ENCODE results near the gene ATP6V0D1.

The ATP6V0D1 gene

DNA sequence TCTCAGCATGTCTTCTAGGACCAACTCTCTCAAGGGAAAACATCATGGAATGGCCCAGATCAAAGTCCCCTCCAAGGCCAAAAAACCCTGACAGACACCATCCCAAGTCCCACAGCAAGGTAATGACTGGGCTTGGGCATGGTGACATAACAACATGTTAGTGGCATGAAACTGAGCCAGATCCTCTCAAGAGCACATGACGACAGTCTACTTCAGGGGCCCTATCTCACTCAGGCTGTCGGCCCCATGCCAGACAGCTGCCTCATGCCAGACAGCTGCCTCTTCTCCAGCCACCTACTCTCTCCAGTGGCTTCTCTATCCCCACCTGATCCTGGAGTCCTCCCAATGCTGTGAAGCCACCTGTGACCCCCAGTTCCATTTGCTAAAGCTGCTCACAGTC is 31.6 kb downstream of the ATP6V0D1 start:
- H3K36me3 ChIP-seq (ENCODE audit: insufficient read depth, low read length): peaks cover 37% of the 10 kb centered on the region

DNA sequence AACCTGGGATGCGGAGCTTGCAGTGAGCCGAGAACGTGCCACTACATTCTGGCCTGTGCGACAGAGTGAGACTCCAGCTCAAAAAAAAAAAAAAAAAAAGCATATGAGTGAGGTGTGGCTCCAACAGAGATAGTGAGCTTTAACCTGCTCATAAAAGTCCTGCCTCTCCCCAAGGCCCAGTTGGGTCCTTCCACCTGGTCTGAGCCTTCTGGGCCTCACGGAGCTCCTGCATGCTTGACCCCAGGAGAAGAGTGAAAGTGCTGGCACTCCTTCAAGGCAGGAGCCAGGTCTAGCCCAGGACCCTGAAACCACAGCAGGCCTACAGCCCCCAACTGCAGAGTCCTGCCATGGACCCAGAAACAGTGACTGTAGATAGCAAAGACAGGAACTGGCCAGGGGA is 32.4 kb downstream of the ATP6V0D1 start:
- H3K4me1 ChIP-seq (ENCODE audit: control insufficient read depth, insufficient read depth, low read length): peaks cover 33% of the 10 kb centered on the region
- H3K36me3 ChIP-seq (ENCODE audit: insufficient read depth, low read length): peaks cover 42% of the 10 kb centered on the region
- no peaks in the 10 kb centered on the region for H3K9me3 ChIP-seq (replicated peaks; ENCODE audit: low read length)
- H3K4me2 ChIP-seq (ENCODE audit: low read length): no peak overlapping the region
- H3K9ac ChIP-seq (ENCODE audit: low read depth, low read length): no peak overlapping the region
- H3K4me3 ChIP-seq (ENCODE audit: low read length): no peak overlapping the region
- no peaks in the 10 kb centered on the region for H3K27me3 ChIP-seq (ENCODE audit: control insufficient read depth, insufficient read depth, low read length)

More for the DNA sequence above, 31.6 kb downstream of the ATP6V0D1 start:
- Histone ChIP-seq H3K4me3 (ENCODE audit: low read length) (no peak overlapping the region), H3K9ac (ENCODE audit: low read depth, low read length) (no peak overlapping the region), H3K4me2 (ENCODE audit: low read length) (no peak overlapping the region), H3K9me3 (replicated peaks; ENCODE audit: low read length) (no peaks in the 10 kb centered on the region), H3K27me3 (ENCODE audit: control insufficient read depth, insufficient read depth, low read length) (no peaks in the 10 kb centered on the region), H3K4me1 (ENCODE audit: control insufficient read depth, insufficient read depth, low read length) (peaks cover 30% of the 10 kb centered on the region)

DNA sequence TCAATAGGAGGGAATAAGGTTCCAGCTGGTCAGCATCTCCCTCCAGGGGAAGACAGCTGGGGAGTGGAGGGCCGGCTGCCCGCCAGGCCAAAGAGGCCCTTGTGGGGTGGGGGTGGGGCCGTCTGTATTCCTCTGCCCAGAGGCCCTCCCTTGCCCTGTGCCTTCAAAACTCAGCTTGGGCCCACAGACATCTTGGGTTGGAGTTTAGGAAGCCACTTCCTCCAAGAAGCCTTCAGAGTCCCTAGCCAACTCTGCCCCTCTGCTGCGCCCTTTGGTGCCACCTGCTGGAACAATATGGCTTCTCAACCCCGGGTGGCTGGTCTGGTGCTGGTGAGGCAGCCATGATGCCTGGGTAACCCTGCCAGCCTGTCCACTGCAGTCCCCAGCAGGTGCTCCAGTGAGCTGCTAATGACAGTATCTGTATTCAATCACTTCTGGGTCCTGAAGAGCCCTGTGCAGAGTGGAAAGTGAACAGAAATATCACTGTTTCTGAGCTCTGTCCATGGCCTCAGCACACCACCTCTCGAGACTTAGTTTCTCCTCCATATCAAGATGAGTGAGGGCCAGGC is 33.4 kb downstream of the ATP6V0D1 start:
- Histone ChIP-seq H3K9me3 (replicated peaks; ENCODE audit: low read length) (no peaks in the 10 kb centered on the region), H3K4me3 (ENCODE audit: low read length) (no peak overlapping the region), H3K36me3 (ENCODE audit: insufficient read depth, low read length) (peaks cover 39% of the 10 kb centered on the region), H3K9ac (ENCODE audit: low read depth, low read length) (peak overlapping the region; percentile 34), H3K4me1 (ENCODE audit: control insufficient read depth, insufficient read depth, low read length) (peaks cover 33% of the 10 kb centered on the region), H3K4me2 (ENCODE audit: low read length) (no peak overlapping the region), H3K27me3 (ENCODE audit: control insufficient read depth, insufficient read depth, low read length) (no peaks in the 10 kb centered on the region)

DNA sequence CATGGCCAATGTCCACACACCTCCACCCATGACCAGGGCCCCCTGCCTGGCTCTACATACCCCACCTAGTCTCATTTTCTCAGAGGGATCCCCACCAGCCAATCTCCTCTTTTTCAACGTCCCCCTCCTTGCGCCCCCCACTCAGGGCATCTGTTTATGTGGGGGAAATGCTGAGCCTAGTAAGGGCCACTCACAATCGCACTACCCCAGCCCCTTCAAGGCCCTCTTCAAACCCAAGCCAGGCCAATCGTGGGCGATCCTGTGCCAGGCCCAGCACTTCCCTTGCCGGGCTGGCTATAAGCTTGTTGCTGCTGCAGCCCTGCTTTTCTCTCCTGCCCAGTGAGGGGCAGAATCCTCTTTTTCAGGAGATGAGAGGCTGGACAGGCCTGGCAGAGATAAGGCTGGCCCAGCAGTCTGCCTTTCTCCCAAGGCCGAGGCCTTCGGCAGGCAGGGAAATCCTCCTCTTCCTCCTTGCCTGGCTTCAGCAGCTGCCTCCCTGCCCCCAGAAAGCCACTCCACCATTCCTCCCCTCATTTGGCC is 33.9 kb downstream of the ATP6V0D1 start:
- Histone ChIP-seq H3K4me3 (ENCODE audit: low read length) (no peak overlapping the region), H3K9ac (ENCODE audit: low read depth, low read length) (peak overlapping the region; percentile 34), H3K4me1 (ENCODE audit: control insufficient read depth, insufficient read depth, low read length) (peaks cover 33% of the 10 kb centered on the region), H3K27me3 (ENCODE audit: control insufficient read depth, insufficient read depth, low read length) (no peaks in the 10 kb centered on the region), H3K36me3 (ENCODE audit: insufficient read depth, low read length) (peaks cover 34% of the 10 kb centered on the region), H3K4me2 (ENCODE audit: low read length) (no peak overlapping the region), H3K9me3 (replicated peaks; ENCODE audit: low read length) (no peaks in the 10 kb centered on the region)

DNA sequence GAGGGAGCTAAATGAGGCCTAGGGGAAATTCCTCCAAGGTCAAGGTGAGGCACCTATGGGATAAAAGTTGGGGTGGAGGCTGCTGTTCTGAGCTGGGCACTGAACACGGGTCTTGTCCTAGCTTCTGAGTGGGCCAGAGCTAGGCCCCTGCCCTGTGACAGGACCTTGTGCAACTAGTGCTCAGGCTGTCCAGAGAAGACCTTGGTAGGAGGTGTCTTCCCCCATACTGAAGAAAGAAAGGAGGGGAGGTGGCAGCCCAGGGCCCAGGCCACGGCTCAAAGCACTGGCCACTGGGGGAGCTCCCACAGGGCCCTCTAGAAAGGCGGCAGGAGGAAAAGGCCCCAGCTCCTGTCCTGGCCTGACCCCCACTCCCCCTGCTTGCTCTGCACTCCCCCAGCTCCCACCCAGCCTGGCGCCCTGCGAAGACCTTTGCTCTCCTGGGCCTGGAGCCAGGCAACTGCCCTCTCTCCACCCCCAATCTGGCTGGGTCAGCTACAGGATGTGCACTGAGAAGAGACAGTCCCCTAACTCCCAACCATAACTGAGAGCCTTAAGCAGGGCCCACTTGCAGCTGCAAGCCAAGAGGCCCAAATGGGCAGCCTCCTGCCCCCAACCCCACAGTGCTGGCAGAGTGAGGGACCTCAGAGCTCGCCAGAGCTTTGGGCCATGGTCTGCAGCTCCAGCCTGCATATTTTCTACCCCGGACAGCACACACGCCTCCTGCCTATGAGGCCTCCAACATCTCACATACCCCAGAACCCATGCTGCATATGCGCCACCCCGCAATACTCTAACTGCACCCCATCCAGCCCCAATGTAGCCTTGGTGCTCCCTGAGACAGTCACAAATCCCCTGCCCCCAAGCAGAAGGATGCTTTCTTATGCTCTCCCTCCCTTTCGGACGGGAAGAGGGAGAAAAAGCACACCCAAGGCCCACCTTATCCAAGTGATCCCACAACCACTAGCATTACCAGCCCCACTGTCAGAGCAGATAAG is 34.7 kb downstream of the ATP6V0D1 start:
- no peaks in the 10 kb centered on the region for H3K9me3 ChIP-seq (replicated peaks; ENCODE audit: low read length)
- no peak overlapping the region for H3K4me2 ChIP-seq (ENCODE audit: low read length)
- H3K27me3 ChIP-seq (ENCODE audit: control insufficient read depth, insufficient read depth, low read length): no peaks in the 10 kb centered on the region
- H3K36me3 ChIP-seq (ENCODE audit: insufficient read depth, low read length): peaks cover 28% of the 10 kb centered on the region
- H3K4me3 ChIP-seq (ENCODE audit: low read length): no peak overlapping the region
- H3K9ac ChIP-seq (ENCODE audit: low read depth, low read length): peak overlapping the region; percentile 14
- H3K4me1 ChIP-seq (ENCODE audit: control insufficient read depth, insufficient read depth, low read length): peaks cover 33% of the 10 kb centered on the region

DNA sequence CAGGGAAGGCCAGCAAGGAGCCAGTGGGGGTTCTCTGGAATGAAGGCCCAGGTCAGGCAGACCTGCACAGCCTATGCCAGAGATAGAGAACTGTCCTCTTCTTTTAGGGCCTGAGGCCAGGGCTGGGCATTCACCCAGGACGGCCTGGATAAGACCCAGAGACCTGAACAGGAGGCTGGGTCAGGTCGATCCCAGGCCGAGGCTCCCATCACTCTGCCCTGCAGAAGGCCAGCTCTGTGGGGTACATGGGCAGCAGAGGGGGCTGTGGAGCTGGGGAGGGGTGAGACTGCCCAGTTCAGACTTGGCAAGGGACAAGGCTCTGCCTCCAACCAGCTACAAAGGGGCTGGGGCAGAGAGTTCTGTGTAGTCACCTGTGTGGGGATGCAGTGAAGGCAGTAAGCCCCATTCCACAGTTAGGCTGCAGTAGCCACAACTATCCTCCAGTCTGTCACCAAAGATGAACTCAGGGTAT is 35.5 kb downstream of the ATP6V0D1 start:
- Histone ChIP-seq H3K27me3 (ENCODE audit: control insufficient read depth, insufficient read depth, low read length) (no peaks in the 10 kb centered on the region), H3K9me3 (replicated peaks; ENCODE audit: low read length) (no peaks in the 10 kb centered on the region), H3K4me3 (ENCODE audit: low read length) (no peak overlapping the region), H3K9ac (ENCODE audit: low read depth, low read length) (no peak overlapping the region), H3K4me2 (ENCODE audit: low read length) (no peak overlapping the region), H3K4me1 (ENCODE audit: control insufficient read depth, insufficient read depth, low read length) (peaks cover 33% of the 10 kb centered on the region), H3K36me3 (ENCODE audit: insufficient read depth, low read length) (peaks cover 35% of the 10 kb centered on the region)

DNA sequence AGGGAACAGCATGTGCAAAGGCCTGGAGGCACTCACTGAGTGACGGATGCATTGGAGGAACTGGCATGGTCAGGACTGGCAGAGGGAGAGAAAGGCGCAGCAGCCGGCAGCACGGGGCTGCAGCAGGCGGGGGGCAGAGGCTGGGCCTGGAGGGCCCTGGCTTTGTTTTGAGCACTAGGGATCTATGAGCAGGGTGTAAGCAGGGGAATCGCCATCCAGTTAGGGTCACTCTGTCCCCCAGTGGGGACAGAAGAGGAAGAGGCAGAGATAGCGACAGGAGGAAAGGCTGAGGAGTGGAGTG is 35.9 kb downstream of the ATP6V0D1 start:
- H3K4me2 ChIP-seq (ENCODE audit: low read length): no peak overlapping the region
- peaks cover 39% of the 10 kb centered on the region for H3K36me3 ChIP-seq (ENCODE audit: insufficient read depth, low read length)
- no peaks in the 10 kb centered on the region for H3K9me3 ChIP-seq (replicated peaks; ENCODE audit: low read length)
- H3K27me3 ChIP-seq (ENCODE audit: control insufficient read depth, insufficient read depth, low read length): no peaks in the 10 kb centered on the region
- H3K4me3 ChIP-seq (ENCODE audit: low read length): no peak overlapping the region
- H3K9ac ChIP-seq (ENCODE audit: low read depth, low read length): no peak overlapping the region
- peaks cover 33% of the 10 kb centered on the region for H3K4me1 ChIP-seq (ENCODE audit: control insufficient read depth, insufficient read depth, low read length)

DNA sequence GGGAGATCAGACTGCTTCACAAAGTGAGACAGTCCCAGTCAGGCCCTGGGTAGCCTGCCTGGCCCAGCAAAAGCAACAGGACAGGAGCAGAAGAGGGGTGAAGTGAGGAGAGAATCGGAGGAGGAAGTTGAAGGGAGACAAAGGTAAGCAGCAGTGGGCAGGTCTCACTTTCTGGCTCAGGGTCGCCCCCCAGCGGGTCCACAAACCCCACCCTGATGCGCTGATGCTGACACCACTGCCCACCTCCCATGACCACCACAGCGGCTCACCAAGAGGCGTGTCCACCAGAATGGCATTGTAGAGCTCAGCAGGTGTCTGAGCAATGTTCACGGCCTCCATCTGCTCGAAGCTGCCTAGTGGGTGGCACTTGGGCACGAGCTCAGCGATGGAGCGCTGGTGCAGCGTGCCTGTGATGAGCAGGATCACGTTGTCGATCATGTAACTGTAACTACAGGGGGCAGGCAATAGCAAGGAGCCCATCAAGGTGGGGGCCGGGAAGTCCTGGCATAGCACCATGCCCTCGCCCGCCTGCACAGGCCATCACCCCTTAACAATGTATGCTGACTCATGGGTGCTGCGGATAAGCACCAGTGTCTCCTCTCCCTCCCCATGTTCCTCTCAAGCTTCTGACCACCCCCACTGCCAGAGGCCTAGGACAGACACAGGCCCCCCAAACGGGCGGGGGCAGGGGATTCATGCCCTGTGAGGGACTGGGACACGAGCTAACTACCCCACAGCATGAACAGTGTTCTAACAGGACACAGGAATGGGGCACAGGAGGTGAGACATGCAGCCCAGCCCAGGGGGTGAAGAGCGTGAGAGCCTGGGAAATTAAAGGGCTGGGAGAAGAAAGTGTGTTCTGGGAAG is 36.5 kb downstream of the ATP6V0D1 start:
- peaks cover 39% of the 10 kb centered on the region for H3K36me3 ChIP-seq (ENCODE audit: insufficient read depth, low read length)
- H3K9ac ChIP-seq (ENCODE audit: low read depth, low read length): no peak overlapping the region
- H3K4me1 ChIP-seq (ENCODE audit: control insufficient read depth, insufficient read depth, low read length): peaks cover 33% of the 10 kb centered on the region
- H3K4me2 ChIP-seq (ENCODE audit: low read length): no peak overlapping the region
- H3K27me3 ChIP-seq (ENCODE audit: control insufficient read depth, insufficient read depth, low read length): no peaks in the 10 kb centered on the region
- no peak overlapping the region for H3K4me3 ChIP-seq (ENCODE audit: low read length)
- no peaks in the 10 kb centered on the region for H3K9me3 ChIP-seq (replicated peaks; ENCODE audit: low read length)

DNA sequence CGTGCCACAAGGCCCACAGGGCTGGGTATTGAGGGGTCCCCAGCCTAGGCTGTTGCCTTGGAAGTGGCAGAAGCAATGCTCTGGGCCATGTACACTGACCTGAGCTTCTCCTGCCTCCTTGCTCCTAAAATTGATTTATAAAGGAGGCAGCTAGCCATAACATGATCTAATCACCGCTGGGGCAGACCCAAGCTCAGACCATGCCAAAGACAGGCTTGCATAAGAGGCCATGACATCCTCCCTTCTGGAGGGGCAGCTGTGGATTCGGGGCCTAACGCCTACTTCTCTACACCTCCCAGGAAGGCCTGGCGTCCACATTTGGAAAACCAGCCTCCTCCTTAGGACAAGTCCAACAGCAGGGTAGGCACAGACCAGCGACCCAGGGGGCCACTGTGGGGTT is 37.7 kb downstream of the ATP6V0D1 start:
- H3K9ac ChIP-seq (ENCODE audit: low read depth, low read length): no peak overlapping the region
- H3K36me3 ChIP-seq (ENCODE audit: insufficient read depth, low read length): peaks cover 46% of the 10 kb centered on the region

DNA sequence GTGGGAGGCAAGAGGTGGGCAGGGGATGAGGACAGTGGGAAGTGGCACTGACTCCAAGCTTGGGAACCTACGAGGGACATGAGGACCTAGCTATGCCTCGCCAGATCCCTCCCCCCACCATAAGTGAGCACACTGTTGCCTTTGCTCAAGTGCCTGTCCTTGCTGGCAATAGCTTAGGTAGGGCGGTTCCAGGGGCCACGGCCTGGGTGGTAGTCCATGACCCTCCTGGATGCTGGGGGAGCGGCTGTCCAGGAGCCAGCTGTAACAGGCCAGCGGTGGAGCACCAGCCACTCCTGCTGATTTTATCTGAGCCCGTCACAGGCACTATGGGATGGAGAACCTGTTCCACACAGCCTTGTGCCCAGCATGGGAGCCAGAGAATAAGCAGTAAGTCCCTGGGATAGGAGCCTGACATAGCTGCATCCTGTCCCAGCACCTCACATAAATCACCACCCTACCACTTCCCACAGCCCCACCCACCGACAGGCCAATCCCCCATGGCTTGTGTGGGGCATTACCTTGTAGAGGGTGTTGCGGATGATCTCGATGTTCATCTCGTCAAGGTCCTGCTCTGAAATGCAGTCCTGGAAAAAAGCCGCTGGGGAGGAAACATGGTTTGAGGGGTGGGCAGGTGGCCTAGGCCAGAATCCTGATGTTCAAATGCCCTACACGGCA is 38.2 kb downstream of the ATP6V0D1 start:
- Histone ChIP-seq H3K4me3 (ENCODE audit: low read length) (no peak overlapping the region), H3K4me1 (ENCODE audit: control insufficient read depth, insufficient read depth, low read length) (peaks cover 33% of the 10 kb centered on the region), H3K4me2 (ENCODE audit: low read length) (no peak overlapping the region), H3K36me3 (ENCODE audit: insufficient read depth, low read length) (peaks cover 51% of the 10 kb centered on the region), H3K9ac (ENCODE audit: low read depth, low read length) (no peak overlapping the region), H3K27me3 (ENCODE audit: control insufficient read depth, insufficient read depth, low read length) (no peaks in the 10 kb centered on the region), H3K9me3 (replicated peaks; ENCODE audit: low read length) (no peaks in the 10 kb centered on the region)

More for the DNA sequence above, 37.7 kb downstream of the ATP6V0D1 start:
- Histone ChIP-seq H3K4me3 (ENCODE audit: low read length) (no peak overlapping the region), H3K4me1 (ENCODE audit: control insufficient read depth, insufficient read depth, low read length) (peaks cover 33% of the 10 kb centered on the region), H3K4me2 (ENCODE audit: low read length) (no peak overlapping the region), H3K27me3 (ENCODE audit: control insufficient read depth, insufficient read depth, low read length) (no peaks in the 10 kb centered on the region), H3K9me3 (replicated peaks; ENCODE audit: low read length) (no peaks in the 10 kb centered on the region)
